Thyroid gland (tissue), 4 donors: ENCODE measurements around the gene PPP2R2B. TPM values are rescaled to one million over a fixed set of nuclear protein-coding genes. Genes with fewer than 3 reads are reported as not detected.

Experiments
- DNase-seq, 2 donors: peaks; one replicate each; pipeline ENCODE4 v3.0.0-alpha.2; 2019
- H3K27ac ChIP-seq, 3 donors: fragments of 200-600 bp; sonication (generic); 1 replicate in 2 of 3; 2 replicates in 1 of 3; pipeline ENCODE4 v1.5.1; 2016 to 2019; ENCODE audit warnings: mild to moderate bottlenecking in 1 of 3, moderate library complexity in 1 of 3
- H3K27me3 ChIP-seq: fragments of 200-600 bp; sonication (generic); one replicate; pipeline ENCODE4 v1.5.1; 2019
- H3K36me3 ChIP-seq, 2 donors: fragments of 200-600 bp; sonication (generic); one replicate each; pipeline ENCODE4 v1.5.1; 2016 to 2019
- H3K4me1 ChIP-seq, 2 donors: fragments of 200-600 bp; sonication (generic); one replicate each; pipeline ENCODE4 v1.5.1; 2017 to 2019
- H3K4me3 ChIP-seq, 3 donors: fragments of 200-600 bp; sonication (generic); replicated peaks in 1 of 3; 1 replicate in 2 of 3; 2 replicates in 1 of 3; pipeline ENCODE4 v1.5.1; 2016; ENCODE audit warnings: mild to moderate bottlenecking in 1 of 3
- H3K9me3 ChIP-seq: fragments of 200-600 bp; sonication (generic); one replicate; pipeline ENCODE4 v1.5.1; 2017
- POLR2A ChIP-seq, 2 donors: fragments of 450-650 bp; IDR thresholded peaks; one replicate each; pipeline ENCODE4 v1.6.1; 2017; ENCODE audit warnings: antibody characterized with exemption in 2 of 2, mild to moderate bottlenecking in 2 of 2, moderate library complexity in 1 of 2
- WGBS, 2 donors: methylation state at CpG; one replicate each; pipeline ENCODE4 v1.1.5; 2017; 5-methylcytosine and 5-hydroxymethylcytosine counted together
- intact Hi-C: fragments of 100-400 bp; cut with DNase I; formaldehyde crosslinking; loops from one replicate; pipeline ENCODE4 v1.15.1; 2023
- total RNA-seq, 4 donors: library from RNA; depleted of rRNA; stranded (reverse); fragments of >200 nt; gene quantifications; one replicate each; pipeline ENCODE4 v1.2.3, GENCODE V29; 2016
- TF ChIP-seq, protein P1 (sequence below), 6 experiments: fragments of 200-600 bp in 3 of 6; fragments of 450-650 bp in 3 of 6; sonication (generic) in 3 of 6; IDR thresholded peaks; one replicate each; pipeline ENCODE4 v1.5.1; 2016 to 2019; ENCODE audit warnings: antibody characterized with exemption in 6 of 6, mild to moderate bottlenecking in 2 of 6, inconsistent platforms in 1 of 6, moderate library complexity in 1 of 6

The PPP2R2B gene
- total RNA-seq, 4 donors from 2014 or later: 1.1 to 5.0 (median 2.9) TPM

DNA sequence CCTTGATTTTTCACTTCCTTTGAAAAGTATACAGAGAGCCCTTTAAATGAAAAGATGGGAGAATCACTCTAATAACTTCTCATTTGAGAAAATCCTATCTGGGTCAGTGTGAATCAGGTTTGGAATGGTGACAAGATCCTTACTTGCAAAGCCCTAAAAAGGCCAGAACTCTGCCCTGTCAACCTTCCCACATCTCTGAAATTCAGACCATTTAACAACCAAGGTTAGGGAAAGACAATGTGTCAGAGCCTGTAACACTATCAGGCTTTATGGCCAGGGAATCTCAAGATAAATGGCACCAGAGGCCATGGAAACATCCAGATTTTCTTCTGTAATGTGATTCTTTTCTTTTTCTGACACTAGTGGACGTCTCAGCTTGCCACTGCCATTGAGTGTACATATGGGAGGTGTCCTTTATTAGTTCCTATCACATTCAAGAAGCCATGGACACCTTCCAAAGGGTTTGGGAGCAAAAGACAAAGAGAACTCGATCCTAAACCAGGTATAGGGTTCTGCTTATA, 196.9 kb downstream of the PPP2R2B start:
- Histone ChIP-seq H3K27me3 (no peaks in the 10 kb centered on the region), H3K4me3 (no peak overlapping the region), H3K27ac (no peak overlapping the region), H3K4me1 (no peaks in the 10 kb centered on the region), H3K9me3 (no peaks in the 10 kb centered on the region), H3K36me3 (no peaks in the 10 kb centered on the region)
- intact Hi-C loops: no loop called here
- TF ChIP-seq POLR2A (IDR thresholded peaks at IDR 0.05): no peak
- TF ChIP-seq, protein P1, sequence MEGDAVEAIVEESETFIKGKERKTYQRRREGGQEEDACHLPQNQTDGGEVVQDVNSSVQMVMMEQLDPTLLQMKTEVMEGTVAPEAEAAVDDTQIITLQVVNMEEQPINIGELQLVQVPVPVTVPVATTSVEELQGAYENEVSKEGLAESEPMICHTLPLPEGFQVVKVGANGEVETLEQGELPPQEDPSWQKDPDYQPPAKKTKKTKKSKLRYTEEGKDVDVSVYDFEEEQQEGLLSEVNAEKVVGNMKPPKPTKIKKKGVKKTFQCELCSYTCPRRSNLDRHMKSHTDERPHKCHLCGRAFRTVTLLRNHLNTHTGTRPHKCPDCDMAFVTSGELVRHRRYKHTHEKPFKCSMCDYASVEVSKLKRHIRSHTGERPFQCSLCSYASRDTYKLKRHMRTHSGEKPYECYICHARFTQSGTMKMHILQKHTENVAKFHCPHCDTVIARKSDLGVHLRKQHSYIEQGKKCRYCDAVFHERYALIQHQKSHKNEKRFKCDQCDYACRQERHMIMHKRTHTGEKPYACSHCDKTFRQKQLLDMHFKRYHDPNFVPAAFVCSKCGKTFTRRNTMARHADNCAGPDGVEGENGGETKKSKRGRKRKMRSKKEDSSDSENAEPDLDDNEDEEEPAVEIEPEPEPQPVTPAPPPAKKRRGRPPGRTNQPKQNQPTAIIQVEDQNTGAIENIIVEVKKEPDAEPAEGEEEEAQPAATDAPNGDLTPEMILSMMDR (IDR thresholded peaks at IDR 0.05): no peak
- 60 to 72% methylated on average over 2 of the region's 2 CpGs for WGBS, 2 donors
- no peak for DNase-seq

DNA sequence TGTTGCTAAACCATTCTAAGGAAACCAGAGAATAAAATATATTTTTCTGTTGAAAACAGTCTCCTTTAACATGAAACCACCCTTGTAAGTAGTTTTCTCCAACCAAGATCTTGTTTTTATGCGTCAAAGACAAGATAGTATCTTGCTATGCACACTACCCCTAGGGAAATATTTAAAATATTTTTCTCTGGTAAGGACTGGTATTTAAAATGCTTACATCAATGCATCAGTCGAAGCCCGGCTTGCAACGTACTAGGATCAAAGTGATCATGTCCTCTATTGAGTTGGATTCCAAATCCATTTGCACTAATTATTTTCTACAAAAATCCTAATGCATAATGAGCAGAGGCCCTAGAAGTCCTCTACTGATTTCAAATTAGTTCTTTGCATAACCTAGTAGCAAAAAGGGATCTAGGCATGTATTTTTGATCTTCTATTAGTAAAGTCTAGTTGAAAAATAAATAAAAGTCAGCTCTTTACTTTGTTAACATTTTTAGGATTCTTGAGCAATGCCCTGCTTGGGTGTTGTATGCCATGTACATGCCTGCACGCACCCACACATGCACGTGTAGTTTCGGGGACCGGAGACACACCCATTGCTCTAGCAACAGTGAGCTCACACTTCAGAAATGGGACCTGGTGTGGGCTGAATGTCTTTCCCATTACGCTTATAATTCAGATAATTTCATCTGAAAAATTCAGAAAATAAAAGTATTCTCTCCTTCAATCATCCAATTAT, 197.5 kb downstream of the PPP2R2B start:
- H3K36me3 ChIP-seq: no peaks in the 10 kb centered on the region
- 83 to 93% methylated on average over 9 of the region's 9 CpGs for WGBS, 2 donors
- DNase-seq: no peak
- TF ChIP-seq POLR2A (IDR thresholded peaks at IDR 0.05): no peak
- TF ChIP-seq, protein P1 (IDR thresholded peaks at IDR 0.05): no peak
- intact Hi-C loops: no loop called here
- no peaks in the 10 kb centered on the region for H3K27me3 ChIP-seq
- H3K27ac ChIP-seq: no peak overlapping the region
- no peaks in the 10 kb centered on the region for H3K9me3 ChIP-seq
- H3K4me1 ChIP-seq: no peaks in the 10 kb centered on the region
- no peak overlapping the region for H3K4me3 ChIP-seq

DNA sequence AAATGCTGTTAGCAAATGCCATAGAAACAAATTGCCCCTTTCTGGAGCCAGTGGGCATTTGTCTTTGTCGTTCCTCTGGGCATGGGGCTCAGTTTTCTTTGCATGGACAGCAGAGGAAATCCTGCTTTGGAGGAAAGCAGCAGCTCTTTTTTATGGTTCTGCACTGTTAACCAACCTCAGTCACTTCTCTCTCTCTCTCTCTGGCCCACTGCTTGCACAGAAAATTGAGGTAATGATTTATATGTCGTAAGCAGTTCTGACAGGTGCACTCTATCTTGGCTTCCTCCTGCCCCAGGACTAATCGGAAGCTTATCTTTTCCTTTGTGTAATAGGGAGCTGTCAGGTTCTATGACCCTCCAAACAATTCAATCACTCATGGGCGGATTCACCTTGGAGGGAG, 202.9 kb downstream of the PPP2R2B start:
- WGBS, 2 donors: 45 to 55% methylated on average over 4 of the region's 4 CpGs
- no peak for TF ChIP-seq POLR2A (IDR thresholded peaks at IDR 0.05)
- TF ChIP-seq, protein P1 (IDR thresholded peaks at IDR 0.05): no peak
- H3K36me3 ChIP-seq: no peaks in the 10 kb centered on the region
- no peaks in the 10 kb centered on the region for H3K4me1 ChIP-seq
- no peak overlapping the region for H3K4me3 ChIP-seq
- H3K27me3 ChIP-seq: no peaks in the 10 kb centered on the region
- no peak for DNase-seq
- intact Hi-C loops: no loop called here
- H3K27ac ChIP-seq: no peak overlapping the region
- no peaks in the 10 kb centered on the region for H3K9me3 ChIP-seq

DNA sequence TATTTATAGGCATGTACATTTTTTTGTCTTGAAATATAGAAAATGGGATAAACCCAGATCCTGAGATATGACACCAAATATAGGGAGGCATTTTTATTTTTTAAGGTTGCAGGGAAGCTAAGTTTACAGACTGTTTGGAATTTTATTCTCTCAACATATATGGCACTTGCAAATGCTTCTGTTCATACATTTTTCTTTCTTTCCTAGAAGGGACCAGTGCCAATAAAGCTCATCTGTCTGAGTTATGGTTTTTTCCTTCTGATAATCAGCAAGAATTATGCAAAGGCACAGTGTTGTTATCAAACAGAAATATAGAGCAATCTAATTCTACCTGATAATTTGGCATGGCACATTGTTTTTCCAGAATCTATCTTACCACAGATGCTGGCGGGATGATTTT, 205.7 kb downstream of the PPP2R2B start:
- Histone ChIP-seq H3K36me3 (no peaks in the 10 kb centered on the region), H3K27me3 (no peaks in the 10 kb centered on the region), H3K27ac (no peak overlapping the region), H3K9me3 (no peaks in the 10 kb centered on the region), H3K4me1 (no peaks in the 10 kb centered on the region), H3K4me3 (no peak overlapping the region)
- intact Hi-C loops: no loop called here
- TF ChIP-seq, protein P1 (IDR thresholded peaks at IDR 0.05): no peak
- TF ChIP-seq POLR2A (IDR thresholded peaks at IDR 0.05): no peak
- 92 to 98% methylated on average over 1 of the region's 1 CpG for WGBS, 2 donors
- DNase-seq: no peak

DNA sequence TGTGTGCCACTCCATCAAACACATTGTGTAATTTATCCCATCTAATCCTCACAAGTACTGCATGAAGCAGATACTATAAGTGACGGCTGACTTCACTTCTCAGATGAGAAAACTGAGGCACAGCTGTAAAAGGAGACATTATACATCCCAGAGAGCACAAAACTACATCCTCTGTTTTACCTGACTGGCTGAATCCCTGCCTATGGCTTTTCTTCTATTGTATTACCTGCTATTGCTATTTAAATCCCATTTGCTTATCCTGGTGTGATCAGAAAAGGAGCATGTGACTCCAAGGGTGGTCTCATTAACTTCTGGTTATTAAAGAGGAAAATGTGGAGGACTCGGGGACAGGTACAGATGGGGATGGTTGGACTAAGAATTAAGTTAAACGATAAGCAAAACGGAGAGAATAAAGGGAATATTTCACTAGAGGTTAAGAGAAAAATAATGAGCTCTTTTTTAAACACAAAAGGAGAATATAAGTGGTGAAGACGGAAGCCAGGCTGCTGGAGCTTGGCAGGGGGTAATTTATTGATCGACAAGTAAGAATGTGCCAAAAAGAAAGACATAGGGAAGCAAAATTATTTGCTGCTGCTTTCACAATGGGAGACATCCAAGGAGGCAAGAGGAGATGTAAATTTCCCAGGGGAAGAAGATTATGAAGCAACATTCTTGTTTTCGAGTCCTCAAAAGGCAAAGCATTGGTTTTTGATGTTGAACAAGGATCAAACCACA, 206.8 kb downstream of the PPP2R2B start:
- H3K27me3 ChIP-seq: no peaks in the 10 kb centered on the region
- no peaks in the 10 kb centered on the region for H3K36me3 ChIP-seq
- DNase-seq: no peak
- H3K4me3 ChIP-seq: no peak overlapping the region
- no peak overlapping the region for H3K27ac ChIP-seq
- no peaks in the 10 kb centered on the region for H3K4me1 ChIP-seq
- WGBS, 2 donors: 77% methylated on average over 7 of the region's 7 CpGs
- no peaks in the 10 kb centered on the region for H3K9me3 ChIP-seq
- TF ChIP-seq, protein P1 (IDR thresholded peaks at IDR 0.05): no peak
- no peak for TF ChIP-seq POLR2A (IDR thresholded peaks at IDR 0.05)
- intact Hi-C loops: no loop called here
